GM12801 (cell line): ENCODE measurements around the gene PTBP3.

Source experiments
- CTCF ChIP-seq: IDR thresholded peaks from one replicate; pipeline ENCODE4 v1.5.1; 2011; ENCODE audit warnings: control low read depth; ENCODE audit not compliant: insufficient read length; ENCODE audit errors: extremely low read depth

The PTBP3 gene

GRCh38 chr9:112249277-112249676 lies 84.1 kb downstream of the PTBP3 start:
- TF ChIP-seq CTCF, result no peak

- no peak for TF ChIP-seq CTCF
Observed at GRCh38 chr9:112248722-112249121, 84.7 kb downstream of the PTBP3 start.

GRCh38 chr9:112247090-112247489 lies 86.3 kb downstream of the PTBP3 start:
- TF ChIP-seq CTCF, result no peak

- no peak for TF ChIP-seq CTCF
Observed at GRCh38 chr9:112245126-112245525, 88.3 kb downstream of the PTBP3 start.

GRCh38 chr9:112242147-112242804 lies 91.1 kb downstream of the PTBP3 start:
- TF ChIP-seq CTCF, result no peak

- no peak for TF ChIP-seq CTCF
Observed at GRCh38 chr9:112241491-112241890, 91.9 kb downstream of the PTBP3 start.

- no peak for TF ChIP-seq CTCF
Observed at GRCh38 chr9:112239708-112240107, 93.7 kb downstream of the PTBP3 start.
